ENCODE results near the gene SGK1.

The SGK1 gene

DNA sequence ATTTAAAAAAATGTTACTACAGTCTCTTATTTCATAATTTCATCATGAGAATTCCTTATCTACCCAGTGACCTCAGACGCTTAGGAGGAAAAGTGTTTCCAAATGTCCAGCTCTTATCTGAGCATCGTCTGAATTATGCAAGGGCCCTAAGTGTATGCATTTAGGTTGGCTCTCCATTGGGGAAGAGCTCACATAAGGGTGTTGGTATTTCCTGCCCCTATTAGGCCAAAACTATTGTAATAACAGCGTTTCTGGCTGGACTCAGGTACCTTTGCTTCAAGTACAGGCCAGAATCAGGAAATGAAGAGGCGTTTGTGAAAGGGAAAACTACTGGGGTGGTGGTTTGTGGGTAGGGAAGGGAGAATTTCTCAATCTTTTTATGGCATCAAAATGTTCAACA, 40.4 kb upstream of the SGK1 start:
- no peak overlapping the region for H3K4me3 ChIP-seq (ENCODE audit: low read length)
- H2AFZ ChIP-seq (ENCODE audit: low read depth, low read length): no peak overlapping the region
- H3K36me3 ChIP-seq (replicated peaks; ENCODE audit: low read depth, low read length): no peaks in the 10 kb centered on the region
- H3K27ac ChIP-seq (ENCODE audit: low read length): no peak overlapping the region
- no peaks in the 10 kb centered on the region for H3K79me2 ChIP-seq (ENCODE audit: low read length)
- H3K27me3 ChIP-seq (ENCODE audit: low read depth, low read length): no peaks in the 10 kb centered on the region
- TF ChIP-seq, protein P1, sequence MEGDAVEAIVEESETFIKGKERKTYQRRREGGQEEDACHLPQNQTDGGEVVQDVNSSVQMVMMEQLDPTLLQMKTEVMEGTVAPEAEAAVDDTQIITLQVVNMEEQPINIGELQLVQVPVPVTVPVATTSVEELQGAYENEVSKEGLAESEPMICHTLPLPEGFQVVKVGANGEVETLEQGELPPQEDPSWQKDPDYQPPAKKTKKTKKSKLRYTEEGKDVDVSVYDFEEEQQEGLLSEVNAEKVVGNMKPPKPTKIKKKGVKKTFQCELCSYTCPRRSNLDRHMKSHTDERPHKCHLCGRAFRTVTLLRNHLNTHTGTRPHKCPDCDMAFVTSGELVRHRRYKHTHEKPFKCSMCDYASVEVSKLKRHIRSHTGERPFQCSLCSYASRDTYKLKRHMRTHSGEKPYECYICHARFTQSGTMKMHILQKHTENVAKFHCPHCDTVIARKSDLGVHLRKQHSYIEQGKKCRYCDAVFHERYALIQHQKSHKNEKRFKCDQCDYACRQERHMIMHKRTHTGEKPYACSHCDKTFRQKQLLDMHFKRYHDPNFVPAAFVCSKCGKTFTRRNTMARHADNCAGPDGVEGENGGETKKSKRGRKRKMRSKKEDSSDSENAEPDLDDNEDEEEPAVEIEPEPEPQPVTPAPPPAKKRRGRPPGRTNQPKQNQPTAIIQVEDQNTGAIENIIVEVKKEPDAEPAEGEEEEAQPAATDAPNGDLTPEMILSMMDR (IDR thresholded peaks at IDR 0.05; ENCODE audit: low read depth, low read length): no peak
- TF ChIP-seq EZH2phosphoT487 (IDR thresholded peaks at IDR 0.05; ENCODE audit: low read depth): no peak
- H3K4me2 ChIP-seq (ENCODE audit: low read length): no peak overlapping the region
- H4K20me1 ChIP-seq (ENCODE audit: insufficient read depth, low read length): no peaks in the 10 kb centered on the region
- H3K4me1 ChIP-seq (ENCODE audit: low read length): no peaks in the 10 kb centered on the region
- no peaks in the 10 kb centered on the region for H3K9me3 ChIP-seq (ENCODE audit: insufficient read depth, low read length)
- no peak overlapping the region for H3K9ac ChIP-seq (ENCODE audit: low read length)

DNA sequence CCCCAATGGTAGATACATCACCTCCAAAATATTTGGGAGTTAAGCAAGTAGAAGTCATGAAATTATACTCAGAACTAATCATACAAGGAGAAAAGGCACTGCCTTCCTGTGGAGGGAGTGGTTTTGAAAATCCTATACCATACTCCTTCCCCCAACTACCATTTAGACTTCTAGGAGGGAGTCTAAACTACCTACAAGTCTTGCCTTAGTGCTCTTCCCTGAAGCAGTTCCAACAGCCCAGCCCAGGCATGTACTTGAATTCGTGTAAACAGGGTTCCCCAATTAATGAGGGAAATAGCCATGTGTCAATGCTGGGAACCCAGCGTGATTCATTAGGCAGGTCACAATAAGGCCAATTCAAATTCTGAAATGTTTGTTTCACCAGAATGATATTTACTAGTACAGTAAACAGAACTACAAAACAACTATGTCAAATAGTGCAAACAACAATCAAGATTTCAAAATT, 39.1 kb upstream of the SGK1 start:
- Histone ChIP-seq H3K27ac (ENCODE audit: low read length) (no peak overlapping the region), H3K27me3 (ENCODE audit: low read depth, low read length) (no peaks in the 10 kb centered on the region), H3K4me1 (ENCODE audit: low read length) (no peaks in the 10 kb centered on the region), H3K4me2 (ENCODE audit: low read length) (no peak overlapping the region), H3K4me3 (ENCODE audit: low read length) (no peak overlapping the region), H3K9me3 (ENCODE audit: insufficient read depth, low read length) (no peaks in the 10 kb centered on the region), H4K20me1 (ENCODE audit: insufficient read depth, low read length) (no peaks in the 10 kb centered on the region), H3K36me3 (replicated peaks; ENCODE audit: low read depth, low read length) (no peaks in the 10 kb centered on the region), H3K9ac (ENCODE audit: low read length) (no peak overlapping the region), H2AFZ (ENCODE audit: low read depth, low read length) (no peak overlapping the region), H3K79me2 (ENCODE audit: low read length) (no peaks in the 10 kb centered on the region)
- no peak for TF ChIP-seq EZH2phosphoT487 (IDR thresholded peaks at IDR 0.05; ENCODE audit: low read depth)
- TF ChIP-seq, protein P1 (IDR thresholded peaks at IDR 0.05; ENCODE audit: low read depth, low read length): no peak

DNA sequence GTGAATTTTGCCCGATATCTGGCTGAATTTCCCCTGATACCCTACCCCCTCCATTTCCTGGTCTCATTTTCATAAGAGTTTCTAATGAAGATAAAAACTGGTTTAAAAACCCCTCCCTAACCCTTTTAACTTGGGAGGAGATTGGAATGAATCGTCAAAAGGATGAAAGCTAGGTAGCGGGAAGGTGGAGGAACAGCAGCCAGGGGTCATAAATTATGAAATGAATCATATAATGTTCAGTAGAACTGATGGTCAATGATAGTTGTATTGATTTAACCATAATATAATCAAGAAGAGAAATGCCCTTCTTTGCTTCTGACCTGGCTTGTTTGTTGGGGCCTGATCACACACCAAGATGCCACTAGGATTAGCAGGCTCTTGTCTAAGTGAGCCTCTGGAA, 38.5 kb upstream of the SGK1 start:
- H3K4me2 ChIP-seq (ENCODE audit: low read length): no peak overlapping the region
- TF ChIP-seq EZH2phosphoT487 (IDR thresholded peaks at IDR 0.05; ENCODE audit: low read depth): no peak
- TF ChIP-seq, protein P1 (IDR thresholded peaks at IDR 0.05; ENCODE audit: low read depth, low read length): no peak
- H2AFZ ChIP-seq (ENCODE audit: low read depth, low read length): no peak overlapping the region
- no peaks in the 10 kb centered on the region for H3K36me3 ChIP-seq (replicated peaks; ENCODE audit: low read depth, low read length)
- no peaks in the 10 kb centered on the region for H3K4me1 ChIP-seq (ENCODE audit: low read length)
- H3K27me3 ChIP-seq (ENCODE audit: low read depth, low read length): no peaks in the 10 kb centered on the region
- no peak overlapping the region for H3K4me3 ChIP-seq (ENCODE audit: low read length)
- no peaks in the 10 kb centered on the region for H3K79me2 ChIP-seq (ENCODE audit: low read length)
- H4K20me1 ChIP-seq (ENCODE audit: insufficient read depth, low read length): no peaks in the 10 kb centered on the region
- H3K9ac ChIP-seq (ENCODE audit: low read length): no peak overlapping the region
- no peaks in the 10 kb centered on the region for H3K9me3 ChIP-seq (ENCODE audit: insufficient read depth, low read length)
- H3K27ac ChIP-seq (ENCODE audit: low read length): no peak overlapping the region

DNA sequence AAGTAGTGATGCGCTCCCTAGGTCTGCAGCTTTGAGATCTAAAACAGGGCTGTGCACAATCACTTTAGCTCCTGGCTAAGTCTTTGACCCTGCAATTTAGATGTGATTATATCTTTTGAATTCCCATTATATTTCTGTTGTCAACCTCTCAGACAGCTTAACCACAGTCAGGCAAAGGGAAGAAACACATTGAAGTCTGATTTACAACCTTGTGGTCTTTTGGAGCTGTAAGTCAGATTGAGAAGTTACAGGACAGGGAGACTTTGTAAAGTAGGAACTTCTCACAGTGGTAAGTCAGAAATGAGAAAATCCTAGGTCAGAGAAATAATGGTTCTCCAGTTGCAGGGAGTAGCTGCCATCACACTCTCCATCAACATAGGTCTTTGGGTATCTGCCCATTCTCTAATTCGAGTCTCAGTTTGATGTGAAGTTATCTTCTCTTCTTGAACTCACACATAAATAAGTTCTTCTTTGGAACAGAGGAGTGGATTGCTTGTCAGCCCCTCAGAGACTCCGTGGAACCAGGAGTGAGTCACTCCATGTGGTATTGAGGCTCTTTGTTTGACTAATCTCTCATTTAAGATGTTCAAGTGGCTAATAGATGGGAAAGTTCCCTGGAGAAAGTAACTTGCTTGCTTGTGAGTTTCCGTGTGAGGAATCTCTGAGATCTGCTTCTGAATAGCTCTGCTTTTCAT, 35.0 kb upstream of the SGK1 start:
- H3K4me2 ChIP-seq (ENCODE audit: low read length): no peak overlapping the region

More for the DNA sequence above, 35.0 kb upstream of the SGK1 start:
- H3K36me3 ChIP-seq (replicated peaks; ENCODE audit: low read depth, low read length): no peaks in the 10 kb centered on the region
- H3K9ac ChIP-seq (ENCODE audit: low read length): no peak overlapping the region
- no peaks in the 10 kb centered on the region for H3K9me3 ChIP-seq (ENCODE audit: insufficient read depth, low read length)
- no peak for TF ChIP-seq EZH2phosphoT487 (IDR thresholded peaks at IDR 0.05; ENCODE audit: low read depth)
- TF ChIP-seq, protein P1 (IDR thresholded peaks at IDR 0.05; ENCODE audit: low read depth, low read length): no peak
- no peak overlapping the region for H3K27ac ChIP-seq (ENCODE audit: low read length)
- H4K20me1 ChIP-seq (ENCODE audit: insufficient read depth, low read length): no peaks in the 10 kb centered on the region
- no peak overlapping the region for H3K4me3 ChIP-seq (ENCODE audit: low read length)
- no peaks in the 10 kb centered on the region for H3K79me2 ChIP-seq (ENCODE audit: low read length)
- H3K27me3 ChIP-seq (ENCODE audit: low read depth, low read length): no peaks in the 10 kb centered on the region
- no peaks in the 10 kb centered on the region for H3K4me1 ChIP-seq (ENCODE audit: low read length)
- H2AFZ ChIP-seq (ENCODE audit: low read depth, low read length): no peak overlapping the region
